GM19193 (cell line): ENCODE data around the gene KDM4D.

Experiments
- POLR2A ChIP-seq: IDR thresholded peaks from 4 replicates; pipeline ENCODE4 v1.6.1; 2011; ENCODE audit not compliant: insufficient read depth, insufficient read length; ENCODE audit errors: extremely low read depth

KDM4D gene

DNA sequence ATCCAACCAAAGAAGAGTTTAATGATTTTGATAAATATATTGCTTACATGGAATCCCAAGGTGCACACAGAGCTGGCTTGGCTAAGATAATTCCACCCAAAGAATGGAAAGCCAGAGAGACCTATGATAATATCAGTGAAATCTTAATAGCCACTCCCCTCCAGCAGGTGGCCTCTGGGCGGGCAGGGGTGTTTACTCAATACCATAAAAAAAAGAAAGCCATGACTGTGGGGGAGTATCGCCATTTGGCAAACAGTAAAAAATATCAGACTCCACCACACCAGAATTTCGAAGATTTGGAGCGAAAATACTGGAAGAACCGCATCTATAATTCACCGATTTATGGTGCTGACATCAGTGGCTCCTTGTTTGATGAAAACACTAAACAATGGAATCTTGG lies 23.9 kb downstream of the KDM4D start:
- no peak for TF ChIP-seq POLR2A

DNA sequence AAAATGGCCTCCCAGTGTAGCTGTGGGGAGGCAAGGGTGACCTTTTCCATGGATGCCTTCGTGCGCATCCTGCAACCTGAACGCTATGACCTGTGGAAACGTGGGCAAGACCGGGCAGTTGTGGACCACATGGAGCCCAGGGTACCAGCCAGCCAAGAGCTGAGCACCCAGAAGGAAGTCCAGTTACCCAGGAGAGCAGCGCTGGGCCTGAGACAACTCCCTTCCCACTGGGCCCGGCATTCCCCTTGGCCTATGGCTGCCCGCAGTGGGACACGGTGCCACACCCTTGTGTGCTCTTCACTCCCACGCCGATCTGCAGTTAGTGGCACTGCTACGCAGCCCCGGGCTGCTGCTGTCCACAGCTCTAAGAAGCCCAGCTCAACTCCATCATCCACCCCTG lies 24.8 kb downstream of the KDM4D start:
- no peak for TF ChIP-seq POLR2A

DNA sequence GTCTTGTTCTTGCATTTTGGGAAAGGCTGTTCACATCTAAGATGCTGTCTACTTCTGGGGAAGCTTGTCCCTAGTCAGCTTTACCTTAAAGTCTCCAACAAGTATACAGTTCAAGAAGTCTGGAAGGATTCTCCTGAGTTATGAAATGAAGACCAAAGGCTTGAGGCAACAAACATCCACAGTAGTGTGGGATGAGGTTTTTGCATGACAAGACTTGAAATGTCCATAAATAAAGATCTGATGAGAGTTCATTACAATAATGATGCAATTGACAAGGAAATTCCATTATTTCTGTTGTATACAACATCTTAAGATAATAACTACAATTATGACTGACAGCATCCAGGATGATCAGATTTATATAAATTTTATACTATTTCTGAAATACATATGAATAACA lies 30.2 kb downstream of the KDM4D start:
- TF ChIP-seq POLR2A, result no peak

DNA sequence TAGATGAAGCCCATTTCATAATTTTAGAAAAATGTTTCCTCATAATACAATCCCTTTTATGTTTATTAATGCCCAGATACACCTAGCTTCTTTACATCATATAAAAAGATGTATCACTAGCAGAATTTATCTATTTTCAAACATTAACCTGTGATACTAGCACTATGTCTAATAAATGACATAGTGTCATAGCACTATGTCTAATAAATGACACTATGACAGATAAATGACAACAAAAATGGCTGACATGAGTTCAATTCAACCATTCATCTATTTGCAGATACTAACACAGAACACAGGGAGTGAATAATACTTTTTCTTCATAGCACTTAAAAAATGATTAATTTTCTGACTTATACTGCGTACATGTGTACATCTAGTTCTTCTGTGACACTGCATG lies 32.1 kb downstream of the KDM4D start:
- TF ChIP-seq POLR2A, result no peak

DNA sequence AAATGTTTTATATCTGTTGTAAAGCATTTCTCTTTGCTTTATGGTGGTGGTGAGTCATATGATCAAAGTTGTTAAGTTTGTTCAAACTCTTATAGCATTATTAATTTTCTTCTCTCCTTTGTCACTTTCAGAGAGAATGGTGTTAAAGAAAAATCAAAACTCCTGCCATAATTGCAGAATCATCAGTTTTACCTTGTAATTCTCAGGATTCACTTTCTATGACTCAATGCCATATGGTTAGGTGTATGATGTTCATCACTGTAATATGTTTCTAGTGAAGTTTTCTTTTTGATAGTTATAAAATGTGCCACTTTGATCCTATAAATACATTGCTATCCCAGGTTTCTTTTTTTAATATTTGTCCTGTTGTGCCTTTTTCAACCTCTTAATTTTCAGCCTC lies 37.9 kb downstream of the KDM4D start:
- TF ChIP-seq POLR2A, result no peak

DNA sequence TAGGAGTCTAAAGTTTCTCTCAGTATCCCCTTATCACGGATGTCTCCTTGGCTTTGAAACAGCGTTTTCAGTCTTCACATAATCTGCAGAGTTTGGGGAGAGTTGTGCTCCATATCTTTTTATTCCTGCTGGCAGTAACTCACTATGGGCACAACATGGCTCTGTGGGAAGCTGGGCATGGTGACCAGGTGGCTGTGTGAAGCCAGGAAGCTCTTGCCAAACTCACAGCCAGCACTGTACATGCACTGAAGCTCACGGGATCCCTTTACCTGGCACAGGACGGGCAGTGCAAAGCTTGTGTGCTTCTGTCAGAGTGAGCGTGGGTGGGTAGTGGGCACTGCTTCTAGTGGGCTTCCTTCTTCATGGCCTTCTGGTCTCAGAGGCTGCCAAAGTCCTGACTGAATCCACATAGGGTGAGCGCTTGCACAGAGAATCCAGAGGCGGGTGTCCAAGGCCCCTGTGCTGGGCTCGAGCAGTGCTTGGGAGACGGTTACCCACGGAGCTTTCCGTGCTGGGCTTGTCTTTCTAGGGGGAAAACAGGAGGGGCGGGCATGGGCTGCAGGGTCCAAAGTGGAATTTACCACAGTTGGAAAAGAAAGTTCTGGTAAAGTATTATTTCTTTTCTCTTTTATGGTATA lies 40.8 kb downstream of the KDM4D start:
- TF ChIP-seq POLR2A, result no peak

DNA sequence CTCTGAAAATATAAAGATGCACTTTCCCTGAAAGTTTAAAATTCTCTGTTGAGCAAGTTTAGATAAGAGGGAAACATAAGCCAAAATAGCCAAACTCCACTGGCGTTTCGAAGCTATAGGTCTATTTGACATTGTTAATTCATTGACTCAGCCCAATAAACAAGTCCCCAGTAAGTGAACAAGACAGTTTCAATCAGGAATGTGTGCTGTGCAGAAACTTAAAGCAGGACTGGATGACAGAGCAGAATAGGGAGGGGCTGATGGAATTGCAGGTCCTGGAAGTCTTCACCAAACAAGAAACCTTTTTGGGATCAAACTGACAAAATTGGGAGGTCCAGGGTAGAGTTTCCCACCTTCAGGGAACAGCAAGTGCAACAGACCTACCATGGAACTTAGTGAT lies 42.6 kb downstream of the KDM4D start:
- TF ChIP-seq POLR2A, result no peak

DNA sequence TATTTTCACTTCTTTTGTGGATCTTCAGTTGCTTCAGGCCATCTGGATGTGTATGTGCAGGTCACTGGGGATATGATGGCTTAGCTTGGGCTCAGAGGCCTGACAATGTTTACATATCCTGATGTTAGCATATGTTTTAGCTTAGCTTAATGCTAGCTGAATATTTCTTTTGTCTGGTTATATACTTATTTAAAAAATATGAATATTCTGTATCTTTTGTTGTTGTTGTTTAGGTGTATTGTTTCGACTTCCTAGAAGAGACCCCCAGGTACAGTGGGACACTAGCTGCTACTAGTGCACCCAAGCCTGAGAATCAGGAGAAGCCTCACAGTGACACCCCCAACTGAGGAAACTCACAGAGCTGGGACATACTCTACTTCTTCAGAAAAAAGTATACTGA lies 51.4 kb downstream of the KDM4D start, which contains the start of gene KDM4E:
KDM4E (plus strand) TSS at position 301 of the 400 bp plus-strand sequence. CDS start 300 bp downstream, outside the sequence.
- no peak for TF ChIP-seq POLR2A

DNA sequence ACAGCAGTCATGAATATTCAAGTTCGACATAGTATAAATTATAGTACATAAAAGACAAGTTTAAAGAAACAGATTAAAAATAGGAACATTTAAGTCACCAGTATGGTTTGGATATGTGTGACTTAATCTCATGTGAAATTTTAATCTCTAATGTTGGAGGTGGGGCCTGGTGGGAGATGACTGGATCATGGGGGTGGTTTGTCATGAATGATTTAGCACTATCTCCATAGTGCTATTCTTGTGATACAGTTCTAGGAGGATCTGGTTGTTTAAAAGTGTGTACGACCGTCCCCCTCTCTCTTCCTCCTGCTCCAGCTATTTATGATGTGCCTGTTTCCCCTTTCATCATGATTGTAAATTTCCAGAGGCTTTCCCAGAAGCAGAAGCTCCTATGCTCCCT lies 54.8 kb downstream of the KDM4D start:
- TF ChIP-seq POLR2A, result no peak

DNA sequence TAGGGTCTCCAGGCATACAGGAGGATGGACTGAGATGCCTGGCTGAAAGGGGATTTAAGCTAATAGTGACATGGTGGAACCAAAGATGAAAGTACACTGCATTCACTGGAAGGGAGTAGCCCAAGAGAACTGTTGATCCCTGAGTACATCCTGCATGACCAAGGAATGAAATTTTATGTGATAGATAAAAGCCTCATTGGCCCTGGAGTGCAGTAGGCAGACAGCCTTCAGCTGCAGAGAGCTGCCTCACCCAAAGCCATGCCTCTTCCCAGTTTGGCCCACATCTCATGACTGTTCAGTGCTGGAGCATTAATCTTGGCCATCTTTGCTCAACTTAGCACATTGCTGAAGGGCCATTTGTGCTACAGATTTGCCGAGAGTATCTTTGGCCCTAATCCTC lies 59.5 kb downstream of the KDM4D start:
- no peak for TF ChIP-seq POLR2A

DNA sequence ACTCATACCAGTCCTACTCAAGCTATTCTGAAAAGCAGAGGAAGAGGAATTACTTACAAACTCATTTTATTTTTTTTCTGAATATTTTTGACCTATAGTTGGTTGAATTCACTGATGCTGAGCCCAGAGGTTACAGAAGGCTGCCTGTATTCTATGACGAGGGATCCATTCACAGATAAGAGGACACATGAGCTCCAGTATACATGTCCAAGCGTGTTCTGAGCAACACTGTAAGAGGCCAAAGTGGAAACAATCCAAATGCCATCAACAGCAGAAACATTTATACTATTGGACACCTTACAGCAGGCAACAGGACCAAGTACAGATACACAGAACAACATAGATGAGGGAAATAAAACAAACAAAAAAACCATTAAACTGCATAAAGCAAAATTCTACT lies 61.8 kb downstream of the KDM4D start:
- no peak for TF ChIP-seq POLR2A

DNA sequence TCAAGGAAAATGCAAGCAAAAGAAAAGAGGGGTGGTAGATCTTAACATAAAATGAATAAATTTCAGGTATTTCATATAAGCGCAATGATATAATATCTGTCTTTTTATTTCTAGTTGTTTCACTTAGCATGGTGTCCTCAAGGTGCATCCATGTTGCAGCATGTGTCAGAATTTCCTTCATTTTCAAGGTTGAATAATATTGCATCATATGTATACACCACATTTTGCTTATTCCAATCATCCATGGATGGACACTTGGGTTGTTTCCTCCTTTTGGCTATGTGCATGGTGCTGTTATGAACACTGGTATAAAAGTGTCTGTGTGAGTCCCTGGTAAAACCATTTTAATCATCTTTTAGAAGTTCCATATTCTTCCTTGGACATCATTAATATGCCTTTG lies 68.7 kb downstream of the KDM4D start:
- no peak for TF ChIP-seq POLR2A

DNA sequence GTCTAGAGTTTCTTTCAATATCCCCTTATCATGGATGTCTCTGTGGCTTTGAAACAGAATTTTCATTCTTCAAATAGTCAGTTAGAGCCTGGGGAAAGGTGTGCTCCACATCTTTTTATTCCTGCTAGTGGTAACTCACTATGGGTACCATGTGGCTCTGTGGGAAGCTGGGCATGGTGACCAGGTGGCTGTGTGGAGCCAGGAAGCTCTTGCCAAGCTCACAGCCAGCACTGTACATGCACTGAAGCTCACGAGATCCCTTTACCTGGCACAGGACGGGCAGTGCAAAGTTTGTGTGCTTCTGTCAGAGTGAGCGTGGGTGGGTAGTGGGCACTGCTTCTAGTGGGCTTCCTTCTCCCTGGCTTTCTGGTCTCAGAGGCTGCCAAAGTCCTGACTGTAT lies 69.4 kb downstream of the KDM4D start:
- TF ChIP-seq POLR2A, result no peak

DNA sequence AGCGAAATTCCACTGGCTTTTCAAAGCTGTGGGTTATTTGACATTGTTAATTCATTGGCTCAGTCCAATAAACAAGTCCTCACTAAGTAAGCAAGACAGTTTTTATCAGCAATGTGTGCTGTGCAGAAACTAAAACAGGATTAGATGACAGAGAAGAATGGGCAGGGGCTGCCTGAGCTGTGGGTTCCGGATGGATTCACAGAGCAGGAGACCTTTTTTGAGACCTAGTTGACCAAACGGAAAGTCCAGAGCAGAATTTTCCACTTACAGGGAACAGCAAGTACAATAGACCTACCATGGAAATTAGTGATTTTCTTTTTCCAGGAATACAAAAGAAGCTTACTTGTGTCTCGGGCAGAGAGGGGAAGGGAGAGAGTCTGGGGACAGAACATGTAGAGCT lies 70.5 kb downstream of the KDM4D start:
- TF ChIP-seq POLR2A, result no peak

DNA sequence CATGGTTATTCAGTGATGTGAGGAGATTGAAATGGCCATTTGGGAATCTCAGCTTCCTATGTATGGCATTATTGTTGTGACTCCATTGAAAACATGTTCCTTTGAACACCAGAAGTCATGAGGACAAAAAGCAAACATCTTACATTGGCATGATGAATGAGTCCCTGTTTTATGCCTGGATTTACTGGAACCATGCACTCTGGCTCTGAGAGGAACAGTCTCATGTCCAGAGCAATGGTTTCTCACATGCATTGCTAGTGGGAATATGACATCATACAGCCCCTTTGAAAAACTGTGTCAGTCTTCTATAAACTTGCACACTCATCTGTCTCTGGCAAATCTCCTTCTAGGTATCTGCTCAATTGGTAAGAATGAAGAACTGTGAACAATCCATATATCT lies 72.3 kb downstream of the KDM4D start:
- no peak for TF ChIP-seq POLR2A
